HG02938 (cell line): ENCODE measurements around the gene NUCB1.
A peak's percentile ranks its signal among the peaks of the same experiment; 100 is the strongest.
"Not testable (repeated sequence)": the region's sequence is repeated elsewhere in the genome, so short reads cannot be mapped to it uniquely, and the experiment has no call there.

Experiments used
- ATAC-seq: cut with Tn5 transposase; IDR thresholded peaks from one replicate; pipeline ENCODE4 v1.9.1; 2021; ENCODE audit warnings: mild to moderate bottlenecking, moderate library complexity; ENCODE audit not compliant: unreplicated experiment

The NUCB1 gene

DNA sequence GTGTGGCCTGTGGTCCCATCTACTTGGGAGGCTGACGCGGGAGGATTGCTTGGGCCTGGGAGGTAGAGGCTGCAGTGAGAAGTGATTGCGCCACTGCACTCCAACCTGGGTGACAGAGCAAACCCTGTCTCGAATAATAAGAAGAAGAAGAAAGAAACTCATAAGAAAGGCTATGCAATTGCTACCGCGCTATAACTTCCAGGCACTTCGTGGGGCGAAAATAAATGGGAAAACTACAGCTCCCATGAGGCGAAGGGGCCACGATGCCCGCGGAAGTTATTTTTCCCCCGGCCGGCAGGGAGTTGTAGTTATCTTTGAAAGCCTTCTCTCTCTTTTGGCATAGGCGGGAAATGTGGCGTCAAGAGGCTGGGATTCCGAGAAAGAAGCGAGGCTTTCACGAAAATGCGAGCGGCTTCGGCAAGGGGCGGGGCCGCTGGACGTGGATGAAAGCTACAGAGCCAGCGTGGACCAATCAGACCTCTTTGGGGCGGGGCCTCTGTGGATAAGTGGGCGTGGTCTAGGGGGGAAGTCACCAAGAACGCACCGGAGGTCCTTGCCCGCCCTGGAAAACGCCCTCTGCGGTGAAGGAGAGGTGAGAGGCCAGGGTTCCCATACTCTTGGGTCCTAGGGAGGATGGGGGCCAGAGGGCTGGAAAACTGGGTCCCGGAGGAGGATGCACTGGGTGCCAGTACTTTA, at the start of gene NUCB1:
Gene NUCB1 (plus strand): TSS at position 532 of the 696 bp plus-strand sequence. CDS start 485 bp downstream, outside the sequence.
- peak; percentile 79 for ATAC-seq

DNA sequence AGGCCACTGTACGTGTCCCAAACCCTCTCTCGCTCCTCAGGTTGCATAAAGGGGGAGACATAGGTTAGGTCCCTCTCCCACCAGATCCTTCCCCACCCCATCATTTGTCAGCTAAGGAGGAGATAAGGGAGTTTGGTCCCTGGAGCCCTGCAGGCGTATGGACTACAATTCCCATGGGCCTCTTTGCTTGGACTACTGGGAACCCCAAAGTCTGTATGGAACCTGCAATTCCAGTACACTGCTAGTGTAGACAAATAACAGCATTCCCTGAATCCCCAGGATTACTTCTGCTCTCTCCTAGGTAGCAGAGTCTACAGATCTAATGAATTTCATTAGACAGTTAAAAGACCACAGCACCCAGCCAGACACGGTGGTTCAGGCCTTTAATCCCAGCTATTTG, 47.8 kb upstream of the NUCB1 start:
- no peak for ATAC-seq

DNA sequence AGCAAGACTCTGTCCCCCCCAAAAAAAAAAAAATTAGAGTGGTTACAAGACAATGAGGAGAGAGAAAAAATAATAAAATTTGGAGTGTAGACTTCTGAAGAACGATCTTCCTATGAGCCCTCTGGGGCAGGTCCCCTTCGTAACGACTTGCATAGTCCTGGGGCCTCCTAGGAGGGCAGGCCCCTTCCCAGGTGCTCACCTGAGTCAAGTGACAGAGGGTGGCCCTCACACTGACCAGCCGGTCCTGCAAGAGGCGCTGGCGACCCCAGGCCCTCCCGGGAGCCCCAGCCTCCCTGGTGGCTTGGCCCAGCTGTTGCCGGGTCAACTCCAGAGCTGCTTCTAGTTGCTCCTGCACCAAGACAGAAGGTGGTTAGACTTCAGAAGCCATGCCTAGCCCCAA, 46.6 kb upstream of the NUCB1 start:
- no peak for ATAC-seq

DNA sequence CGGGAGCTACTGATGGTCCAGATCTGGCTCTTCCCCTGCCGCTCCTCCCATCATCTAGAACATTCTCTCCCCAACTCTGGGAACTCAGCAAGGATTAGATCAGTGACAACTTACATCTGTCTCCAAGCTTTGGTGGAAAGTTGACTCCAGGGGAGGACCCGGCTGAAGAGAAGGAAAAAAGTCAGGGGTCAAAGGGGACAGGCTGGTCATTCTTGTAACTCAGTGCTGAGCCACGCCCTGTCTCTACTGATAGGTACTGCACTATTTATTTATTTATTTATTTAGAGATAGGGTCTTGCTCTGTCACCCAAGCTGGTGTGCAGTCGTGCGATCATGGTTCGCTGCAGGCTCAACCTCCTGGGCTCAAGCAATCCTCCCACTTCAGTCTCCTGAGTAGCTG, 46.0 kb upstream of the NUCB1 start:
- no peak for ATAC-seq

DNA sequence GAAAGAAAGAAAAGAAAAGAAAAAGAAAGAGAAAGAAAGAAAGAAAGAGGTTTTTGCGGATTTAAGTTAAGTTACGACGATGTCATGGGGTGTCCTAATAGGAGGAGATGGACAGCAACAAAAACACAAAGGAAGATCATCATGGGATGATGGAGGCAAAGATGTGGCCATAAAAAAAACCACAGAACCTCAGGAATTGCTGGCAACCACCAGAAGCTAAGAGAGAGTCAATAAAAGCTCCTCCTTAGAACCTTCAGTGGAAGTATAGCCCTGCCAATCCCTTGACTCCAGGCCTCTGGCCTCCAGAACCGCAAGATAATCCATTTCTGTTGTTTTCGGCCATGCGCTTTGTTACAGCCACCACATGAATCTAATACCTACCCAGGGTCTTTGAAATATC, 43.2 kb upstream of the NUCB1 start:
- ATAC-seq = no peak

DNA sequence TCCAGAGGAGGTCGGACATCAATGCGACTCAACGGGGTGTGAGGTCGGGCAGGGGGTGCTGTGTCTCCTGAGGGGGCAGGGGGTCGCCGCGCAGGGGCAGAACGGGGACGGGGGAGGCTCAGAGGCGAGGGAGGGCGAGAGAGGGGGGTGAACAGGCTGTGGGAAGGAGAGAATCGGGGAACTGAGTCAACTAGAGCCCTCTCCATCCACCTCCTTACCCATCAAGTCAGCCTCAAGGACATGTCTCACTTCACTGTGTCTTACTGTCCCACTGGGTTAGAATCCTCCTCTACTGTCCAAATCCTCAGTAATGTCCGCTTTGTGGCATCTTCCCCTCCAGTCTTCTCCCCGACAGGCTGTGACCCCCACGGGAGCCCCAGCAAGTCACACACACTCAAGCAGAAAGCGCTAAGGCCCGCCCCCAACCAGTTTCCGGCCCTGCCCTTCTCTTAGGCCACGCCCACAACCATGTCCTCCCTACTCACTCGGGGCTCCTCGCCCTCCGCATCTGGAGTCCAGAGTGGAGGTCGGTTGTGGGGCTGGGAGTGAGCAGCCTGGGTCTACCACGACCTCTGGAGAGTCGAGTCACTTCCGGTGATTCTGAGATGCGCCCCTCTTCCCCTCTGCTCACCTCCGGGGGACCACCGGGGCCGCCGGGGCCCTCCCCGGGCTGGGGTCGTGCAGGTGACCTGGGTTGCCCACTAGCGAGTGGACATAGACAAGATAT, 41.0 kb upstream of the NUCB1 start:
- no peak for ATAC-seq

- ATAC-seq = no peak
These were observed 40.2 kb upstream of the NUCB1 start for GRCh38 chr19:48859711-48860572.

DNA sequence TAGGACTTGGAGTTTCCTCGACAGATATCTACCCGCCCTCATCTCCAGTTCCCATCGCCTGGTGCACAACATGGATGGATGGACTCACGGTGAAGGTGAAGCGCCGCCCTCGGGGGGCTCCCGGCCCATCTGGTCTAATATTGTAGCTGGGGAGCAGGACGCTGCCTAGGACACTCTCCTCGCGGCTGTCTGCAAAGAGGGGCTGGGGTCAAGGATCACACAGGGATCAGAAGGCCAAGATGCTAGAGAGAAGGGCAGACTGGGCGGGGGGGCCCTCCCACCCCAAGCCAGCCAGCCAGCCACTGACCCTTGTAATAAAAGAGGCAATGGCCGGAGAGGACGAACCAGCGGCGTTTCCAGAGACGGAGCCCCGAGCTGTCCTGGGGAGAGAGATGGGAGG, 38.8 kb upstream of the NUCB1 start:
- no peak for ATAC-seq

GRCh38 chr19:48862827-48863226, 37.3 kb upstream of the NUCB1 start:
- ATAC-seq = no peak

DNA sequence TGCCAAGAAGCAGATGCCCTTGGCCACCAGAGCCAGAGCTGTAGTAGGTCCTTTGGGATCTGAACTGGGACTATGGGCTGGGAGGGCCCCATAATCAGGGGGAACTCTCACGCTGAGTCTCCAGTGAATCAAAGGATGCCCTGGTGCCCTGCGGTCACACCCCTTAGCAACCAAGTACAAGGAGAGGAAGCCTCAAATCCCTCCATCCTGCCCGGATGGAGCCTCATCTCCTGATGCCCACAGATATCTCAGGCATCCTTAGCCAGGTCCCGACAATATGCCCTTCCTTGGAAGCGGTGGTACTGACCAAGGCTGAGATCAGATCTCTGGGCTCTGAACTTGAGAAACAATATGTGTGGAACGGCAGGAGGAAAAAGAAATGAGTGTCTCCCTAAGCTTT, 33.4 kb upstream of the NUCB1 start:
- no peak for ATAC-seq

DNA sequence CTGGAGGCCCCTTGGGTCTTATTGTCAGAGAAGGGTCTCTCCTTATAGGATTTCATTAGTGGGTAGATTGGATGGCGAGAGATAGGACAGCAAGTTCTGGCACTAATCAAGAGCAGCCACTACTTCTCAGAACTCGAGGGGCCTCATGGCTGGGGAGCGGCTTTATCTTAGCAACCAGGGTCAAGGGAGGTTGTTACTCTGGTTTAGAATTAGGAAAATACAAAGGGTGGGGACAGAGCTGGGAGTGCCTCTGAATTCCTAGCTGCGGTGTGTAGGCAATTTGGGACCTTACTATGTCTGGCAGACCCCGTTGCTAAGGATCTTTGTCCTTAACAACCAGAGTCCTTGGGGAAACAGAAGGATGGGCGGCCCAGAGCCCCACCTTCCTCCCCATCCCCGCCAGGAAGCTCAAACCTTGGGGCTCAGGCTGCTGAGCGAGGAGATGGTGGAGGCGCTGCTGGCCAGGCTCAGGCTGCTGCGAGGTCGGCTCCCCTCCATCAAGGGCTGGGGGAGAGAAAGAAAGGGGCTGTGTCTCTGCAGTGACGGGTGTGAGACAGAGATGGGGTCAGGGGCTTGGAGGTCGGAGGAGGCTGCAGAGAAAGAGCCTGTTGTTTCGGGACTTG, 32.9 kb upstream of the NUCB1 start:
- no peak for ATAC-seq

- no peak for ATAC-seq
These were observed 32.4 kb upstream of the NUCB1 start for GRCh38 chr19:48867746-48868113.

GRCh38 chr19:48868114-48868886, 31.8 kb upstream of the NUCB1 start, which contains the start of gene PLEKHA4:
Gene PLEKHA4, minus strand, starts transcription at chr19:48868617. Its CDS starts 997 bp downstream, at chr19:48867620.
- ATAC-seq = no peak

- no peak for ATAC-seq
These were observed 30.1 kb upstream of the NUCB1 start for GRCh38 chr19:48870048-48870447.

- ATAC-seq = not testable (repeated sequence)
These were observed 28.5 kb upstream of the NUCB1 start for GRCh38 chr19:48871471-48872181.

DNA sequence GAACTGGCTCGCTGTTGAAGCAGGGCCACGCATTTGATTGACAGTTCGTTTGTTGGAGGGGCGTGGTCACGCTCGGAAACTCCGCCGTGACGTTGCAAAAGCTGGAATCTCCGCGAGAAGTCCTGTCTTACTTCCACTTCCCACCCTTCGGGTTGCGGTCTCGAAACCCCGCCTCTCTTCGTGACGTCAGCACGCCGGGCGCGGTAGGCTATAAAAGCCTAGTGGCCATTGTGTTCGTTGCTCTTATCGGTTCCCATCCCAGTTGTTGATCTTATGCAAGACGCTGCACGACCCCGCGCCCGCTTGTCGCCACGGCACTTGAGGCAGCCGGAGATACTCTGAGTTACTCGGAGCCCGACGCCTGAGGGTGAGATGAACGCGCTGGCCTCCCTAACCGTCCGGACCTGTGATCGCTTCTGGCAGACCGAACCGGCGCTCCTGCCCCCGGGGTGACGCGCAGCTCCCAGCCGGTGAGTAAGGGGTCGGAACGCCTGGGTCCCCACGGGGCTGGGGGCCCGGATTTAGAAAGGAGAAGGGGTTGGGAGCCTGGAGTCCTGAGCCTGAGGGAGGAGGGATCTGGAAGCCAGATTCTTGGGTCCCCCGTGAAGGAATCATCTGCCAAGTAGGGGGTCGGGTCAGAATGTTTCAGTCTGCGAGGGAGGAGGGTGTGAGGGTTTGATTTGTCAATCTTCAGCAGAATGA, 27.8 kb upstream of the NUCB1 start, which contains the start of gene PPP1R15A:
Gene PPP1R15A (plus strand): TSS at position 240 of the 702 bp plus-strand sequence. CDS start 813 bp downstream, outside the sequence.
- peak; percentile 48 for ATAC-seq

GRCh38 chr19:48872884-48873475, 27.1 kb upstream of the NUCB1 start:
- ATAC-seq = no peak

DNA sequence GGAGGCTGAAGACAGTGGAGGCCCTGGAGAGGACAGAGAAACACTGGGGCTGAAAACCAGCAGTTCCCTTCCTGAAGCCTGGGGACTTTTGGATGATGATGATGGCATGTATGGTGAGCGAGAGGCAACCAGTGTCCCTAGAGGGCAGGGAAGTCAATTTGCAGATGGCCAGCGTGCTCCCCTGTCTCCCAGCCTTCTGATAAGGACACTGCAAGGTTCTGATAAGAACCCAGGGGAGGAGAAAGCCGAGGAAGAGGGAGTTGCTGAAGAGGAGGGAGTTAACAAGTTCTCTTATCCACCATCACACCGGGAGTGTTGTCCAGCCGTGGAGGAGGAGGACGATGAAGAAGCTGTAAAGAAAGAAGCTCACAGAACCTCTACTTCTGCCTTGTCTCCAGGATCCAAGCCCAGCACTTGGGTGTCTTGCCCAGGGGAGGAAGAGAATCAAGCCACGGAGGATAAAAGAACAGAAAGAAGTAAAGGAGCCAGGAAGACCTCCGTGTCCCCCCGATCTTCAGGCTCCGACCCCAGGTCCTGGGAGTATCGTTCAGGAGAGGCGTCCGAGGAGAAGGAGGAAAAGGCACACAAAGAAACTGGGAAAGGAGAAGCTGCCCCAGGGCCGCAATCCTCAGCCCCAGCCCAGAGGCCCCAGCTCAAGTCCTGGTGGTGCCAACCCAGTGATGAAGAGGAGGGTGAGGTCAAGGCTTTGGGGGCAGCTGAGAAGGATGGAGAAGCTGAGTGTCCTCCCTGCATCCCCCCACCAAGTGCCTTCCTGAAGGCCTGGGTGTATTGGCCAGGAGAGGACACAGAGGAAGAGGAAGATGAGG, 26.4 kb upstream of the NUCB1 start:
- ATAC-seq = no peak
